ENCODE results near the gene RNF121. TPM values are rescaled to one million over a fixed set of nuclear protein-coding genes. Genes with fewer than 3 reads are reported as not detected.

The RNF121 gene
- total and polyA plus RNA-seq, 2 donors (not counting 1 experiment from before 2014, with no cell fraction given) = 29.6 to 48.6 TPM

- H3K9ac ChIP-seq (ENCODE audit: insufficient read depth, low read length) = peak within 1 kb of the TSS; percentile 74
- H3K36me3 ChIP-seq (ENCODE audit: control insufficient read depth, insufficient read depth, low read length) = no peaks in the 10 kb centered on the region
- no peaks in the 10 kb centered on the region for H3K9me3 ChIP-seq (ENCODE audit: control insufficient read depth, insufficient read depth, low read depth, low read length)
- peak within 1 kb of the TSS; percentile 96 for H3K4me2 ChIP-seq (ENCODE audit: extremely low read depth, insufficient read depth, low read length)
- TF ChIP-seq EZH2 (IDR thresholded peaks at IDR 0.05; ENCODE audit: low read length, missing control alignments) (no peak), CTCF (conservative IDR thresholded peaks at IDR 0.05 in 1 of 2, IDR thresholded peaks at IDR 0.05 in 1 of 2; ENCODE audit: low read depth in 1 of 2, low read length in 2 of 2) (no peak)
- peak within 1 kb of the TSS; percentile 92 for H3K27ac ChIP-seq (ENCODE audit: insufficient read depth, low read length)
- peak within 1 kb of the TSS; percentile 72 to 97 (median 94) for H3K4me3 ChIP-seq (replicated peaks in 1 of 4; ENCODE audit: control extremely low read depth in 1 of 4, insufficient read depth in 1 of 4, low read depth in 3 of 4, low read length in 4 of 4)
- H3K79me2 ChIP-seq (ENCODE audit: control insufficient read depth, insufficient read depth, low read length) = peaks cover 32% of the 10 kb centered on the region
- H3K4me1 ChIP-seq (ENCODE audit: control insufficient read depth, extremely low read depth, insufficient read depth, low read length) = peaks cover 3% of the 10 kb centered on the region
- no peaks in the 10 kb centered on the region for H3K27me3 ChIP-seq (ENCODE audit: control insufficient read depth, insufficient read depth, low read length)
- peak within 1 kb of the TSS; percentile 93 for H2AFZ ChIP-seq (ENCODE audit: low read length)
- peak; percentile 89 to 90 for DNase-seq (ENCODE audit: low read depth in 2 of 2)
- no peaks in the 10 kb centered on the region for H4K20me1 ChIP-seq (ENCODE audit: control insufficient read depth, extremely low read depth, insufficient read depth, low read length)
These were observed 768 bp upstream of the RNF121 start, which contains the start of gene XNDC1N for GRCh38 chr11:71927820-71928736. XNDC1N (minus strand) TSS chr11:71928594; CDS start chr11:71923353, 5,241 bp downstream.

GRCh38 chr11:71929491-71929890, 645 bp downstream of the RNF121 start:
- H3K4me2 ChIP-seq (ENCODE audit: extremely low read depth, insufficient read depth, low read length) = peak overlapping the region; percentile 96
- no peaks in the 10 kb centered on the region for H3K9me3 ChIP-seq (ENCODE audit: control insufficient read depth, insufficient read depth, low read depth, low read length)
- H3K4me1 ChIP-seq (ENCODE audit: control insufficient read depth, extremely low read depth, insufficient read depth, low read length) = peaks cover 3% of the 10 kb centered on the region
- no peak for DNase-seq (ENCODE audit: low read depth in 2 of 2)
- H3K27ac ChIP-seq (ENCODE audit: insufficient read depth, low read length) = peak overlapping the region; percentile 92
- no peaks in the 10 kb centered on the region for H4K20me1 ChIP-seq (ENCODE audit: control insufficient read depth, extremely low read depth, insufficient read depth, low read length)
- no peaks in the 10 kb centered on the region for H3K36me3 ChIP-seq (ENCODE audit: control insufficient read depth, insufficient read depth, low read length)
- no peaks in the 10 kb centered on the region for H3K27me3 ChIP-seq (ENCODE audit: control insufficient read depth, insufficient read depth, low read length)
- H3K9ac ChIP-seq (ENCODE audit: insufficient read depth, low read length) = peak overlapping the region; percentile 66
- H3K79me2 ChIP-seq (ENCODE audit: control insufficient read depth, insufficient read depth, low read length) = peaks cover 42% of the 10 kb centered on the region
- TF ChIP-seq CTCF (conservative IDR thresholded peaks at IDR 0.05 in 1 of 2, IDR thresholded peaks at IDR 0.05 in 1 of 2; ENCODE audit: low read depth in 1 of 2, low read length in 2 of 2) (no peak), EZH2 (IDR thresholded peaks at IDR 0.05; ENCODE audit: low read length, missing control alignments) (no peak)
- no peak overlapping the region for H2AFZ ChIP-seq (ENCODE audit: low read length)
- peak overlapping the region; percentile 72 to 97 (median 94) for H3K4me3 ChIP-seq (replicated peaks in 1 of 4; ENCODE audit: control extremely low read depth in 1 of 4, insufficient read depth in 1 of 4, low read depth in 3 of 4, low read length in 4 of 4)

- Histone ChIP-seq H3K4me2 (ENCODE audit: extremely low read depth, insufficient read depth, low read length) (no peak overlapping the region), H3K36me3 (ENCODE audit: control insufficient read depth, insufficient read depth, low read length) (no peaks in the 10 kb centered on the region), H4K20me1 (ENCODE audit: control insufficient read depth, extremely low read depth, insufficient read depth, low read length) (no peaks in the 10 kb centered on the region), H3K4me1 (ENCODE audit: control insufficient read depth, extremely low read depth, insufficient read depth, low read length) (peaks cover 3% of the 10 kb centered on the region), H2AFZ (ENCODE audit: low read length) (no peak overlapping the region), H3K9me3 (ENCODE audit: control insufficient read depth, insufficient read depth, low read depth, low read length) (no peaks in the 10 kb centered on the region), H3K9ac (ENCODE audit: insufficient read depth, low read length) (no peak overlapping the region), H3K27ac (ENCODE audit: insufficient read depth, low read length) (no peak overlapping the region), H3K79me2 (ENCODE audit: control insufficient read depth, insufficient read depth, low read length) (peaks cover 42% of the 10 kb centered on the region), H3K27me3 (ENCODE audit: control insufficient read depth, insufficient read depth, low read length) (no peaks in the 10 kb centered on the region), H3K4me3 (replicated peaks in 1 of 4; ENCODE audit: control extremely low read depth in 1 of 4, insufficient read depth in 1 of 4, low read depth in 3 of 4, low read length in 4 of 4) (peak overlapping the region in 1 of 4 experiments; percentile 72)
- TF ChIP-seq CTCF (conservative IDR thresholded peaks at IDR 0.05 in 1 of 2, IDR thresholded peaks at IDR 0.05 in 1 of 2; ENCODE audit: low read depth in 1 of 2, low read length in 2 of 2) (no peak), EZH2 (IDR thresholded peaks at IDR 0.05; ENCODE audit: low read length, missing control alignments) (no peak)
- DNase-seq (ENCODE audit: low read depth in 2 of 2) = no peak
These were observed 1.9 kb downstream of the RNF121 start for GRCh38 chr11:71930556-71931244.

Data from fibroblast of lung (primary cell).